IPS-11a (cell line): ENCODE data around the gene TRIM38.
"Not testable (repeated sequence)": the region's sequence is repeated elsewhere in the genome, so short reads cannot be mapped to it uniquely, and the experiment has no call there.

Source experiments
- H3K4me3 ChIP-seq: one replicate; pipeline ENCODE4 v1.5.1; 2013; ENCODE audit warnings: low read depth, low read length, control low read depth

TRIM38 gene

GRCh38 chr6:25962149-25963127 is at the start of gene TRIM38:
Gene TRIM38, plus strand, starts transcription at chr6:25962802. Its CDS starts 3,721 bp downstream, at chr6:25966523.
- peak within 1 kb of the TSS; percentile 17 for H3K4me3 ChIP-seq

DNA sequence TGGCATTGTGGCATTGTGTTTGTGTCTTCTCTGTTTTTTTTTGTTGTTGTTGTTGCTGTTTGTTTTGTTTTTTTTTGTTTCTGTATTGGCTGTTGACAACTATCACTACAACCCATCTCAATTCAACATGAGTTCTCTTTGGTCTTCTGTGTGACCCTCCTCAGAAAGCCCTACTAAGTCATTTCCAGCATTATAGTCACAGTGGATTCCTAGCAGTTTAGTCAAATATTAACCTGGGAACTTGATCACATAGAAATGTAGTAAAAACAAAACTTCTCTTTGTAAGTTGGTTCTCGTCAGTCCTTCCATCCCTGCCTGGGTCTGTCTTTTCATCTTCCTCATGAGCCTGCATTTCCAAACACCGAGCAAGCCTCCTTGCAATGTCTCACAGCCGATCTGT is 48.9 kb upstream of the TRIM38 start:
- no peak overlapping the region for H3K4me3 ChIP-seq

DNA sequence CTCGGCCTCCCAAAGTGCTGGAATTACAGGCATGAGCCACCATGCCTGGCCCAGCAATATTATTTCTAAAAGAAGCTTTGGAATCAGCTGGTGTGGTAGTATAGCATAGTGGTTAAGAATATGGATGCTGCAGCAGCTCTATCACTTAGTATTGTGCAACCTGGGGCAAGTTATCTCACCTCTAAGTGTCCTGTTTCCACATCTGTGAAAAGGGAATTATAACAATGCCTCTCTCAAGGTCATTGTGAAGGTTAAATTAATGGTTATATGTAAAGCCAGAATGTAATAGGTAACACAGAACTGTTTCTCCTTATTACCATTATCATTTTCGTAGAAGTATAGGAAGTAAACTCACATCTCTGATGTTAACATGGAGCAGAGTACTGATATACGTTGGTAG is 46.3 kb upstream of the TRIM38 start:
- H3K4me3 ChIP-seq = no peak overlapping the region

- H3K4me3 ChIP-seq = no peak overlapping the region
Measured at GRCh38 chr6:25916789-25917490, 45.7 kb upstream of the TRIM38 start.

DNA sequence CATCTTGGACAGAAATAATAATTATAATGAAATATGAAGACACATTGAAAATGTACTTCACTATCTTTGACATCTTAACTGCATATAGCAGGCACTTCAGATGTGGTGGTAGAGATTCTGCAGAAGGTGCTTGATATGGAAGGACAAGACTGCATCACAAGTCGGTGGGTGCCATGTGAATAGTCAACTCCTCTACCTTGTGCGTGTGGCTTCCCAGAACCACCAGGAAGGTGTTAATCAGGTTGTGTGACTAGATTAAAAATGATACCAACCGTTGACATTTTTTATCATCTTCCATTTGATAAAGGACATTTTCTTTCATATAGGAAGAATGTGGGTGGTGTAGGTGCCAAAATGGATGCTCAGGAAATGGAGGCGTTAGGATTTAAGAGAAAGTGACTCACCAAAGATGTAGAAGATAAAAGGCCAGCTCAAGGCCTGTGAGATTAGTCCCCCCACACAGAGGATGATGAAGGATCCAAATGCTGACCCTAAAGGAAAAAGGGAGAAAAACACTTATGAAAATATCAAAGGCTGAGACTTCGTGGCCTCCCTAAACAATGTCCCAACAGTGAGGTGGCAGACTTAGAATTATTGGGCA is 44.4 kb upstream of the TRIM38 start:
- H3K4me3 ChIP-seq = no peak overlapping the region

DNA sequence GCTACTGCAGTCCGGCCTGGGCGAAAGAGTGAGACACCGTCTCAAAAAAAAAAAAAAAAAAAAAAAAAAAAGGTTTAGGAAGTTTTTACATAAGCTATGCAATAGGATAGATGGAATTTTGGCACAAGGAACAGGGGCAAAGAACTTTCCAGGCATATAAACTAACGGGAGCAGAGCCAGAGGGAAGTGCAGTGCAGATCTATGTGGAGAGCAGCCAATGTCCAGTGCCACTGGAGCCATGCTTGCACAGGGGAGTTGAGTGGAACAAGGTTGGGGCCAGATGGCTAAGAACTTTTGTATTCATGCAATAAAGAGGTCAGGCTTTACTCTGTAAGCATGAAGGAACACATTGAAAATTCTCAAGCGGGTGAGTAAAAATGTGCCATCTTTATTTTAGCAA is 42.9 kb upstream of the TRIM38 start:
- no peak overlapping the region for H3K4me3 ChIP-seq

DNA sequence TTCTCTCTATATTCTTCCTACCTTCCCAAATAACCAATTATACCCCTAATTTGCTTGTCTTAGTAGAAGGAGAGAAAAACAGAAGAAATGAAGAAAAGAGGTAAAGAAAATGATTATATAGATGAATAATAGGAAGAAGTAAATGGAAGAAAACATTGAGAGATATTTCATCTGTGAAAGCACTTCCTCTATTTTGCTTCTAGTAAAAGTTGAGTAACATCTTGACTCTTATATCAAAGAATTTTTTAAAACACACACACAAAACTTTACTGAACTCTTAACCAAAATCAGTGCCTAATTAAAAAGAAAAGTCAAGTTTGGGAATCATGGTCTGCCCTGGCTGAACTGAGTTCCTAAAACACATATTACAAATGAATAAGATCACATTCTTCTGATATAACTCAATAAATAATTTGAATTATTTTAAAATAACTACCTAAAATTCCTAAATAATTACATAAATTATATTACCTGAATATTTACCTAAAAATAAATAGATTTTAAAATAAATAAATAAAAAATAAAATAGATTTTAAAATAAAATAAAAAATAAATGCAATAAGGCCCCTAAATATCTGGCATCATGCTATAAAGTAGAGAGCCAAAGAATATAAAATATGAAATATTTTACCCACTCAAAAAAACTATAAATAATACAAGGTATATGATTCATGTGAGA is 40.9 kb upstream of the TRIM38 start:
- H3K4me3 ChIP-seq = no peak overlapping the region

GRCh38 chr6:25922301-25922700 is 40.3 kb upstream of the TRIM38 start:
- no peak overlapping the region for H3K4me3 ChIP-seq

- no peak overlapping the region for H3K4me3 ChIP-seq
Measured at GRCh38 chr6:25925876-25926275, 36.7 kb upstream of the TRIM38 start.

GRCh38 chr6:25927178-25927577 is 35.4 kb upstream of the TRIM38 start:
- no peak overlapping the region for H3K4me3 ChIP-seq

DNA sequence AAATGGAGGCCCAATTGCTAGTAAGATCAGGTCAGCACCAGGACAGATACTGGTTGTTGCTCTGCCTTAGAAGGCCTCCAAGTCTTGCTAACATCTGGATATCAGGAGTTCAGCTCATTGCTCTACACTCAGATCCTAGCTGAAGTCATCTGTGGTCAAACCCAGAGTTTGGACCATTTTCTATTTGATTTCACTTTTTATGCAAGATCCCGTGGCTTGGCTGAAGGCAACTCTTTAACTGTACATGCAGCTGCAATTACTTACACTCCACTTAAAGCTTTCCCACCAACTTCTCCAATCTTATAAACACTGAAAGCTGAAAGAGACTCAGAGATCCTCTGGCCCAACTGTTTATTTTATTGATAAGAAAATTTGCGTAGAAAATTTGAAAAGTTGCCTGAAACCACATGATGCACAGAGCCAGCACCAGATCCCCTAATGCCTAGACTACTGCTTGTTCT is 34.8 kb upstream of the TRIM38 start:
- H3K4me3 ChIP-seq = no peak overlapping the region

DNA sequence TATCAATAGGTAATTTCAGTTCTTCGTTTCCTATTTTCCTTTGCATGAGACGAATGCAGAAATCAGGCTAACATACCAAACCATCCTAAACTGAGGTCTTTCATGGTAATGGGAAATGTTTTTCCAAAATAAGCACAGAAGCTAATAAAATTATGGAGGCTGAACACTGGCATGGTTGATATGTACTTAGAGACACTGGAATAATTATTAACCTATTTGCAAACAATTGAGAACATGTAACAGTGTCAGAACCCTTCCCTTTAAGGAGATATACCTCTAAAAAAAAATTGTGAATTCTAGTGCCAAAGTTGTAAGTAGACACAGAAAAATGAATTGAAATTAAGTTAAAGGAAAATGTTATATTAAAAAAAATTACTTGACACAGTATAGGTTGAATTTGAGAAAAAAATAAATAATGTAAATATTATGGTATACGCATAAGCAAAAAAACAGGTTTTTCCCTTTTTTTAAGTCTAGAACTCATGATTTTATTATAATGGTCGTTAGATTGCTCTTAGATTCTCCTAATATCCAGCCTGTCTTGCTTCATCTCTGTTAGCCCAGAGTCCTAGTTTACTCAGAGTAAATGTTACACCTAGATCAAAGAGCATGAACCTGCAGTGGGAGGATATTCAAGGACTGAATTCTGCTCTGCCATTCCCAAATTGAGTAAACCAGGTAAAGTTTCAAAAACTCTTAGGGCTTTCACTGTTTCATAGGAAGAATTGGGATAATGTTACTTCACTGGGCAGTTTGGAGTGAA is 33.9 kb upstream of the TRIM38 start:
- no peak overlapping the region for H3K4me3 ChIP-seq

DNA sequence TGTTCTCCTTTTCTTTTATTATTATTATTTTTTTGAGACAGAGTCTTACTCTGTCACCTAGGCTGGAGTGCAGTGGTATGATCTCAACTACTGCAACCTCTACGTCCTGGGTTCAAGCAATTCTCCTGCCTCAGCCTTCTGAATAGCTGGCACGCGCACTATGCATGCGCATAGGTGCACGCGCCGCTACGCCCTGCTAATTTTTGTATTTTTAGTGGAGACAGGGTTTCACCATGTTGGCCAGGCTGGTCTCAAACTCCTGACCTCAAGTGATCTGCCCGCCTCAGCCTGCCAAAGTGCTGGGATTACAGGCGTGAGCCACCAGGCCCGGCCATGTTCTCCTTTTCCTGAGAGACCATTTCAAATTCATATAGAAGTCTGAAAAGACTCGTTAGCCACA is 32.8 kb upstream of the TRIM38 start:
- not testable (repeated sequence) for H3K4me3 ChIP-seq

GRCh38 chr6:25930532-25931410 is 31.8 kb upstream of the TRIM38 start, which contains the start of gene SLC17A2:
Gene SLC17A2, minus strand, starts transcription at chr6:25930691. Its CDS starts 4,895 bp downstream, at chr6:25925796.
- H3K4me3 ChIP-seq = no peak within 1 kb of the TSS

DNA sequence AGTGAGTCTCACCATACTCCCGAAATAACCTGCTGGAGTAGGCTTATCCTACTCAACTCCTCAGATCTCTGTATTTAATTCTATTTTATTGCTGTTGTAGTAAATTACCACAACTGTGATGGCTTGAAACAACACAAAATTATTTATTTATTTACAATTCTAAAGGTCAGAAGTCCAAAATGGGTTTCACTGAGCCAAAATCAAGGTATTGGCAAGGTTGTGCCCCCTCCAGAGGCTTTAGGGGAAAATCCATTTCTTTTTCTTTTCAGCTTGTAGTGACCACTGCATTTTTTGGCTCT is 31.2 kb upstream of the TRIM38 start:
- no peak overlapping the region for H3K4me3 ChIP-seq

DNA sequence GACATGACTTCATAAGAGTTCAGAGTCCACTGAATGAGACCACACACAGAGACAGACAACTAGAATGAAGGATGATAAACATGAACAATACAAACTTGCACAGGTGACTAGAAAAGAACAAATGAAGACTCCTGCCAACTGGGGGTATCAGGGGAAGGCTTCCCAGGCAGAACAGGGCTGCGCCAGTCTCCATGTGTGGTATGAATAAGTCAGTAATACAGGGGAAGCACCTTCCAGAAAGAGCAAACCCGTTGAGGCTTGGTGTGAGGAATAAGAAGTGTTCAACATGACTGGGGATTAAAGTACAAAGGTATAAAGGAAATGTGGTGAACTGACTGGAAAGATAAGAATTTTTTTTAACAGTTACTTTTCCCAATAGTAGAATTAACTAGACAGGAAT is 28.4 kb upstream of the TRIM38 start:
- H3K4me3 ChIP-seq = no peak overlapping the region

DNA sequence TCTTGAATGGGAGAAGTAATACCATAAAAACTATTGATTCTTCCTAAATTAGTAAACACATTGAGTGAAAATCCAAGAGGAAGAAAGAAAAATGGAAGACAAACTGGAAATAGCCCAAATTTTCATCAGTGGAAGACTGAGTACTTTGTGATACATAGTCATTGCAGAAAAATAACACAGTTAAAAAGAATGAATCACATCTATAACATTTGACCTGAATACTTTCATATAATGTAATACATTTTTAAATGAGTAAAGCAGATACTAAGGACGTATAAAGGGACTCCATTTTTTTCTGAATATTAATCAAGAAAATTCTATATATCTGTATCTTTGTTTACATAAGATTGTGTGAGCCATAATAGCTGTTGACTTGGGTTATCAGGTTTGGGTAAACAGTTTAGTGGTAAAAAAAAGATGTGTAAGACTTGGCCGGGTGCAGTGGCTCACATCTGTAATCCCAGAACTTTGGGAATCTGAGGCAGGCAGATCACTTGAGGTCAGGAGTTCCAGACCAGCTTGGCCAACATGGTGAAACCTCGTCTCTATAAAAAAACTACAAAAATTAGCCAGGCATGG is 27.8 kb upstream of the TRIM38 start:
- no peak overlapping the region for H3K4me3 ChIP-seq

DNA sequence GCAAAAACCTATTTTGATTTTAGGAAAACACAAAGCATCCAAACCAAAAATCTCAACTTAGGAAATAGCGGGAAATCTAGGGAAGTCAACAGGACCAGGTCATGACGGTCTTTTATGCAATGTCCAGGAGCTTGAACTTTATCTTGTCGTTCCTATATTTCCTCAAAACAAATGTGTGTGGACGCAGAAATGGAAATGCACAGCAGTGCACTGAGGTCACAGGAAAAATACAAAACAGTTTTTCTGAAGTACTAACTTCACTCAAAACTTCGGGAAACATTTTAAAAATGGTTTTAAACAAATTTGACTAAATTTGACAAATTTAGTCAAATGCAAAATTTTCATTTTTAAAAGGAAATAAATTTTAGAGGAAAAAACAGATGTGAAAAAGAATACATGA is 26.6 kb upstream of the TRIM38 start:
- no peak overlapping the region for H3K4me3 ChIP-seq

- H3K4me3 ChIP-seq = no peak overlapping the region
Measured at GRCh38 chr6:25939593-25939992, 23.0 kb upstream of the TRIM38 start.
